ENCODE measurements around the gene SBNO1.
"Not testable (repeated sequence)": the region's sequence is repeated elsewhere in the genome, so short reads cannot be mapped to it uniquely, and the experiment has no call there.

Gene SBNO1

GRCh38 chr12:123388177-123388950, 23.7 kb upstream of the SBNO1 start:
- peak; percentile 73 for DNase-seq

GRCh38 chr12:123387508-123388176, 23.0 kb upstream of the SBNO1 start:
- DNase-seq = no peak

GRCh38 chr12:123385536-123385935, 20.9 kb upstream of the SBNO1 start:
- DNase-seq = not testable (repeated sequence)

GRCh38 chr12:123384994-123385376, 20.3 kb upstream of the SBNO1 start:
- DNase-seq = no peak

- DNase-seq = peak; percentile 13
These were observed 19.8 kb upstream of the SBNO1 start for GRCh38 chr12:123384318-123384993.

GRCh38 chr12:123382684-123383083, 18.0 kb upstream of the SBNO1 start:
- no peak for DNase-seq

- DNase-seq = no peak
These were observed 14.7 kb upstream of the SBNO1 start for GRCh38 chr12:123379391-123379790.

GRCh38 chr12:123372415-123372814, 7.8 kb upstream of the SBNO1 start:
- DNase-seq = not testable (repeated sequence)

GRCh38 chr12:123371667-123372368, 7.2 kb upstream of the SBNO1 start:
- not testable (repeated sequence) for DNase-seq

- DNase-seq = no peak
These were observed 4.6 kb upstream of the SBNO1 start for GRCh38 chr12:123369229-123369628.

- not testable (repeated sequence) for DNase-seq
These were observed 3.8 kb upstream of the SBNO1 start for GRCh38 chr12:123368431-123368830.

GRCh38 chr12:123367511-123367910, 2.9 kb upstream of the SBNO1 start:
- no peak for DNase-seq

- peak; percentile 95 for DNase-seq
These were observed 624 bp upstream of the SBNO1 start for GRCh38 chr12:123365025-123365917.

GRCh38 chr12:123363740-123364531, 711 bp downstream of the SBNO1 start:
- peak; percentile 15 for DNase-seq

GRCh38 chr12:123363390-123363739, 1.3 kb downstream of the SBNO1 start:
- no peak for DNase-seq

- DNase-seq = no peak
These were observed 6.6 kb downstream of the SBNO1 start for GRCh38 chr12:123358035-123358434.

GRCh38 chr12:123356159-123356670, 8.4 kb downstream of the SBNO1 start:
- DNase-seq = no peak

- no peak for DNase-seq
These were observed 10.0 kb downstream of the SBNO1 start for GRCh38 chr12:123354600-123354999.

GRCh38 chr12:123351349-123351748, 13.3 kb downstream of the SBNO1 start:
- DNase-seq = no peak

- DNase-seq = no peak
These were observed 17.7 kb downstream of the SBNO1 start for GRCh38 chr12:123346946-123347345.

- no peak for DNase-seq
These were observed 20.6 kb downstream of the SBNO1 start for GRCh38 chr12:123344086-123344485.

Data from effector CD4-positive, alpha-beta T cell (primary cell).